ENCODE data around the gene SULT2A1. TPM values are rescaled to one million over a fixed set of nuclear protein-coding genes. Genes with fewer than 3 reads are reported as not detected.

The SULT2A1 gene
- polyA plus RNA-seq, 1 experiment: not detected

DNA sequence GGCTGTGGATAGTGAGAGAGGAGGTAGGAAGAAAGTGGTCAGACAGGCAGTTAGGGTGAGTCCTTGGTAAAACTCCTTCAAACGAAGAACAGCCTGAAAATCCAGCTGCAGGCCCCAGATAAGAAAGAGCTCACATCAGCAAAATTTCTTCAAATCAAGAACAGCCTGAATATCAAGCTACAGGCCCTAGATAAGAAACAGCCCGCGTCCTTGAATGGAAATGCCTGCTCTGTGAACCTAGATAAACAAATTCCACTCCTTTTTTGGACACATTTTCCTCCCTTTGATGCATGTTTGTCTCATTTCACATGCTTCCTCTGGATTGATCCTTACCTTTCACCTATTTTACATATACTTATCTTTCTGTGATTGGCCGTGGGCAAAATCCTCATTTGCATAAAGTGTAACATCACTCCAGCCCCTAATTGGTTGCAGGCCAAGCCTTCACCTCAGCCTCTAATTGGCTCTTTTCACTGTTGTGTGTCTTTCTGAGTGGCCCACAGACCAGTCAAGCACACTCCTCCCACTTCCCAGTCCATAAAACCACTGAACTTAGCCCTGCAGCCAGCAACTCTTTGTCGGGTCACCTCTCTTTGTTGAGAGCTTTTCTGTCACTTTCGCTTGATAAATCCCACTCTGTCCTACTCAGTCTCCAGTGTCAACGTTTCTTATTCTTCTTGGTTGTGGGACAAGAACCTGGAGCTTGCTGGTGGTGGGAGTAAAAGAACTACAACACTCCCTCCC lies 6.0 kb upstream of the SULT2A1 start:
- TF ChIP-seq, protein P1, sequence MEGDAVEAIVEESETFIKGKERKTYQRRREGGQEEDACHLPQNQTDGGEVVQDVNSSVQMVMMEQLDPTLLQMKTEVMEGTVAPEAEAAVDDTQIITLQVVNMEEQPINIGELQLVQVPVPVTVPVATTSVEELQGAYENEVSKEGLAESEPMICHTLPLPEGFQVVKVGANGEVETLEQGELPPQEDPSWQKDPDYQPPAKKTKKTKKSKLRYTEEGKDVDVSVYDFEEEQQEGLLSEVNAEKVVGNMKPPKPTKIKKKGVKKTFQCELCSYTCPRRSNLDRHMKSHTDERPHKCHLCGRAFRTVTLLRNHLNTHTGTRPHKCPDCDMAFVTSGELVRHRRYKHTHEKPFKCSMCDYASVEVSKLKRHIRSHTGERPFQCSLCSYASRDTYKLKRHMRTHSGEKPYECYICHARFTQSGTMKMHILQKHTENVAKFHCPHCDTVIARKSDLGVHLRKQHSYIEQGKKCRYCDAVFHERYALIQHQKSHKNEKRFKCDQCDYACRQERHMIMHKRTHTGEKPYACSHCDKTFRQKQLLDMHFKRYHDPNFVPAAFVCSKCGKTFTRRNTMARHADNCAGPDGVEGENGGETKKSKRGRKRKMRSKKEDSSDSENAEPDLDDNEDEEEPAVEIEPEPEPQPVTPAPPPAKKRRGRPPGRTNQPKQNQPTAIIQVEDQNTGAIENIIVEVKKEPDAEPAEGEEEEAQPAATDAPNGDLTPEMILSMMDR (IDR thresholded peaks at IDR 0.05; ENCODE audit: insufficient read depth, low read depth, low read length): no peak
- no peak for DNase-seq (ENCODE audit: low read depth)
- Histone ChIP-seq H3K27me3 (ENCODE audit: control insufficient read depth, insufficient read depth, low read length) (no peaks in the 10 kb centered on the region), H3K4me3 (ENCODE audit: low read depth, low read length) (no peak overlapping the region), H3K36me3 (ENCODE audit: control insufficient read depth, insufficient read depth, low read length) (no peaks in the 10 kb centered on the region)
- ChIA-PET POLR2A (no interaction called here), CTCF (interaction anchor here (1.1 kb wide), 1 partner anchor 8 kb away, joined by 4 read pairs; no protein-coding TSS in a partner anchor)

DNA sequence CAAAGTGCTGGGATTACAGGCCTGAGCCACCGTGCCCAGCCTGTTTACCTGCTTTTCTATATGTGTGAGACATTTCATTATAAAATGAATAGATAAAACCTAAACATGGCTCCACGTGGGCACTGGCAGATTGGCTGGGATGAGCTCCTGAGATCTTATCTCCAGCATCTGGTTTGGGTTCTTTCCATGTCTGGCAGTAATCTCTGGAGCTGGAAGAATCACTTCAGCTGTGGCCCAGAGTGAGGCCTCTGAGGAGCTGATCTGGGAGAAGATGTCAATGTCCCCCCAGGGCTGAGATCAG lies 5.5 kb upstream of the SULT2A1 start:
- Histone ChIP-seq H3K27me3 (ENCODE audit: control insufficient read depth, insufficient read depth, low read length) (no peaks in the 10 kb centered on the region), H3K4me3 (ENCODE audit: low read depth, low read length) (no peak overlapping the region), H3K36me3 (ENCODE audit: control insufficient read depth, insufficient read depth, low read length) (no peaks in the 10 kb centered on the region)
- no peak for DNase-seq (ENCODE audit: low read depth)
- TF ChIP-seq, protein P1 (IDR thresholded peaks at IDR 0.05; ENCODE audit: insufficient read depth, low read depth, low read length): no peak
- ChIA-PET POLR2A (no interaction called here), CTCF (interaction anchor here (1.1 kb wide), 1 partner anchor 9 kb away, joined by 4 read pairs; no protein-coding TSS in a partner anchor)

DNA sequence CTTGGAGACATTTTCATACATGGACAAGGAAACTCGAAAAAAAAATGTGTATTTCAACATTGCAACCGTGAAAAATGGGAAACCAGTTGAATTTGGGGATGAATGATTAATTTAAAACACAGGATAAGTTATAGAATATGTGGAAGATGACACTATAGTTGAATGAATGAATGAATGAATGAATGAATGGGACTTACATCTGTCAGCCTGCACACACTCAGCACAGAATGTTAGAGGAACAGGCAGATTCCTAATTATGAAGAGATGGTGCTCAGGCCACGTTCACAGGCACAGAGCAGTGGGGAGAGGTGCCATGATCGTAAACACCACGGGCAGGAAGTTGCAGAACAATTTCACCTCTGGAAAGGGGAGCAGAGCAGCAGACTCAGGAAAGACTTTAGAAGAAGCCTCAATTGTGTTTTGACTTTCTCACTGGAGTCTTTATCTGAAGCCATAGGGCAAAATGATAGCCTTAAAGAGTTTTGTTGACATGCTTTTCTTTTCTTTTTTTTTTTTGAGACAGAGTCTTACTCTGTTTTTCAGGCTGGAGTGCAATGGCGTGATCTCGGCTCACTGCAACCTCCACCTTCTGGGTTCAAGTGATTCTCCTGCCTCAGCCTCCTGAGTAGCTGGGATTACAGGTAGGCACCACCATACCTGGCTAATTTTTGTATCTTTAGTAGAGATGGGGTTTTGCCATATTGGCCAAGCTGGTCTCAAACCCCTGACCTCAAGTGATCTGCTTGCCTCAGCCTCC lies 4.9 kb upstream of the SULT2A1 start:
- CTCF ChIA-PET: interaction anchor here (1.1 kb wide), 1 partner anchor 9 kb away, joined by 4 read pairs; no protein-coding TSS in a partner anchor
- TF ChIP-seq, protein P1 (IDR thresholded peaks at IDR 0.05; ENCODE audit: insufficient read depth, low read depth, low read length): no peak
- Histone ChIP-seq H3K27me3 (ENCODE audit: control insufficient read depth, insufficient read depth, low read length) (peaks cover under 1% of the 10 kb centered on the region; the same call in 1 of the 2 replicates), H3K36me3 (ENCODE audit: control insufficient read depth, insufficient read depth, low read length) (no peaks in the 10 kb centered on the region), H3K4me3 (ENCODE audit: low read depth, low read length) (no peak overlapping the region)
- POLR2A ChIA-PET: no interaction called here
- no peak for DNase-seq (ENCODE audit: low read depth)

DNA sequence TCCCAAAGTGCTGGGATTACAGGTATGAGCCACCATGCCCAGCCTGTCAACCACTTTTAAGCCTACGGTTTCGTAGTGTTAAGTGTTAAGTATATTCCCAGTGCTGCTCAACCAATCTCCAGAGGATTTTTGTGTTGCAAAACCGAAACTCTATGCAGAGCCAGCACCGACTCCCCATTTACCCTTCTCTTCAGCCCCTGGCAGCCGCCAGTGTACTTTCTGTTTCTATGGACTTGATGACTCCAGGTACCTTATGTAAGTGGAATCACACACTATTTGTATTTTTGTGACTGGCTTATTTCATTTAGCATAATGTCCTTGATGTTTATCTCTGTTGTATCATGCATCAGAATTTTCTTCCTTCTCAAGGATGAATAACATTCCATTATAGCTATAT lies 1.1 kb downstream of the SULT2A1 start:
- no peaks in the 10 kb centered on the region for H3K36me3 ChIP-seq (ENCODE audit: control insufficient read depth, insufficient read depth, low read length)
- TF ChIP-seq, protein P1 (IDR thresholded peaks at IDR 0.05; ENCODE audit: insufficient read depth, low read depth, low read length): no peak
- no peak overlapping the region for H3K4me3 ChIP-seq (ENCODE audit: low read depth, low read length)
- peaks cover 3% of the 10 kb centered on the region for H3K27me3 ChIP-seq (ENCODE audit: control insufficient read depth, insufficient read depth, low read length)
- ChIA-PET POLR2A (no interaction called here), CTCF (no interaction called here)
- no peak for DNase-seq (ENCODE audit: low read depth)

DNA sequence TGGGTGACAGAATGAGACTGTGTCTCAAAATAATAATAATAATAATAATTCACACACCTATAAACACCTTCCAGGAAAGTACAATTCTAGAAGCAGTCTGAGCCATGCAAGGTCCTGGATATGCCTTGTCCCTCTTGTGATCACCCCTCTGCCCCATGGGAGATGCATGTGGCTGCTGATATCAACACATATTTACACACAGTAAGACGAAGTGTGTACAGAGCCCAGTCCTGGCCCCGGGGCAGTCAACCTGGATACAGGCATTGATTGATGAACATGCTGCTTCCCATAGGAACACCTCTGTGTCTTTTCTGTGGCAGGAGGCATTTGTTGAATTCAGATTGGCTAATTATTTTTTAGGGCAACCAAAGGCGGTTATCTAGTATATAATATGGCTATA lies 3.2 kb downstream of the SULT2A1 start:
- Histone ChIP-seq H3K27me3 (ENCODE audit: control insufficient read depth, insufficient read depth, low read length) (peaks cover 3% of the 10 kb centered on the region), H3K36me3 (ENCODE audit: control insufficient read depth, insufficient read depth, low read length) (no peaks in the 10 kb centered on the region), H3K4me3 (ENCODE audit: low read depth, low read length) (no peak overlapping the region)
- CTCF ChIA-PET: interaction anchor here (0.6 kb wide), 1 partner anchor 14 kb away, joined by 3 read pairs; no protein-coding TSS in a partner anchor
- DNase-seq (ENCODE audit: low read depth): no peak
- TF ChIP-seq, protein P1 (IDR thresholded peaks at IDR 0.05; ENCODE audit: insufficient read depth, low read depth, low read length): no peak
- POLR2A ChIA-PET: no interaction called here

All from BJ (cell line).